Osteocyte (in vitro differentiated cells): ENCODE data around the gene CDKN2AIPNL. TPM values are rescaled to one million over a fixed set of nuclear protein-coding genes. Genes with fewer than 3 reads are reported as not detected.

ENCODE experiments used
- DNase-seq: peaks from one replicate; pipeline ENCODE4 v3.0.0; 2021; ENCODE audit warnings: mixed read lengths; ENCODE audit not compliant: unreplicated experiment; ENCODE audit errors: extremely low spot score
- H3K27ac Mint-ChIP-seq: one replicate; pipeline ENCODE4 v1.8.0; 2021; ENCODE audit warnings: mild to moderate bottlenecking, mixed read lengths; ENCODE audit not compliant: unreplicated experiment
- H3K27me3 Mint-ChIP-seq: one replicate; pipeline ENCODE4 v1.8.0; 2021; ENCODE audit warnings: mixed read lengths; ENCODE audit not compliant: unreplicated experiment
- H3K36me3 Mint-ChIP-seq: one replicate; pipeline ENCODE4 v1.8.0; 2021; ENCODE audit warnings: mixed read lengths; ENCODE audit not compliant: unreplicated experiment
- H3K4me1 Mint-ChIP-seq: one replicate; pipeline ENCODE4 v1.8.0; 2021; ENCODE audit warnings: mixed read lengths; ENCODE audit not compliant: unreplicated experiment
- H3K4me3 Mint-ChIP-seq: one replicate; pipeline ENCODE4 v1.8.0; 2021; ENCODE audit warnings: mild to moderate bottlenecking, moderate library complexity, mixed read lengths; ENCODE audit not compliant: unreplicated experiment
- H3K9me3 Mint-ChIP-seq: one replicate; pipeline ENCODE4 v1.8.0; 2021; ENCODE audit warnings: mixed read lengths; ENCODE audit not compliant: unreplicated experiment
- CTCF ChIP-seq: fragments of 200-600 bp; sonication (generic); IDR thresholded peaks from 2 replicates; pipeline ENCODE4 v1.5.0; 2021; ENCODE audit warnings: antibody characterized with exemption, mild to moderate bottlenecking, moderate library complexity
- total RNA-seq: library from RNA; stranded (reverse); gene quantifications from 2 replicates; pipeline ENCODE4 v1.2.1, GENCODE V29; 2021

CDKN2AIPNL gene
- total RNA-seq, 1 donor from 2014 or later: 19.5 TPM

GRCh38 chr5:134458234-134459009, 46.7 kb upstream of the CDKN2AIPNL start:
- no peaks in the 10 kb centered on the region for H3K9me3 Mint-ChIP-seq
- TF ChIP-seq CTCF: no peak
- DNase-seq: no peak
- no peak overlapping the region for H3K4me3 Mint-ChIP-seq
- peaks cover 7% of the 10 kb centered on the region for H3K27me3 Mint-ChIP-seq
- no peak overlapping the region for H3K27ac Mint-ChIP-seq
- H3K36me3 Mint-ChIP-seq: no peaks in the 10 kb centered on the region
- no peaks in the 10 kb centered on the region for H3K4me1 Mint-ChIP-seq

- Mint-ChIP-seq H3K9me3 (no peaks in the 10 kb centered on the region), H3K4me3 (no peak overlapping the region), H3K4me1 (no peaks in the 10 kb centered on the region), H3K27ac (no peak overlapping the region), H3K36me3 (no peaks in the 10 kb centered on the region), H3K27me3 (peaks cover 7% of the 10 kb centered on the region)
- no peak for DNase-seq
- no peak for TF ChIP-seq CTCF
Measured at GRCh38 chr5:134457801-134458200, 46.1 kb upstream of the CDKN2AIPNL start.

GRCh38 chr5:134456825-134457224, 45.1 kb upstream of the CDKN2AIPNL start:
- H3K27ac Mint-ChIP-seq: no peak overlapping the region
- H3K4me1 Mint-ChIP-seq: peaks cover 4% of the 10 kb centered on the region
- DNase-seq: no peak
- peaks cover 7% of the 10 kb centered on the region for H3K27me3 Mint-ChIP-seq
- H3K36me3 Mint-ChIP-seq: no peaks in the 10 kb centered on the region
- no peak overlapping the region for H3K4me3 Mint-ChIP-seq
- no peaks in the 10 kb centered on the region for H3K9me3 Mint-ChIP-seq
- no peak for TF ChIP-seq CTCF

- Mint-ChIP-seq H3K4me1 (peaks cover 9% of the 10 kb centered on the region), H3K4me3 (no peak overlapping the region), H3K36me3 (no peaks in the 10 kb centered on the region), H3K9me3 (no peaks in the 10 kb centered on the region), H3K27ac (no peak overlapping the region), H3K27me3 (peaks cover 7% of the 10 kb centered on the region)
- no peak for DNase-seq
- TF ChIP-seq CTCF: no peak
Measured at GRCh38 chr5:134455466-134455865, 43.8 kb upstream of the CDKN2AIPNL start.

- TF ChIP-seq CTCF: no peak
- Mint-ChIP-seq H3K9me3 (no peaks in the 10 kb centered on the region), H3K4me1 (peaks cover 9% of the 10 kb centered on the region)
Measured at GRCh38 chr5:134453016-134453415, 41.3 kb upstream of the CDKN2AIPNL start.

More at GRCh38 chr5:134453016-134453415, 41.3 kb upstream of the CDKN2AIPNL start:
- no peak for DNase-seq
- Mint-ChIP-seq H3K27ac (no peak overlapping the region), H3K4me3 (no peak overlapping the region), H3K27me3 (peaks cover 7% of the 10 kb centered on the region), H3K36me3 (no peaks in the 10 kb centered on the region)
